Fibroblast of lung (primary cell): ENCODE results near the gene TPGS2. TPM values are rescaled to one million over a fixed set of nuclear protein-coding genes. Genes with fewer than 3 reads are reported as not detected.

Experiments used
- DNase-seq, 2 donors: peaks; one replicate each; pipeline versions ENCODE4 v3.0.0 to v3.0.0-alpha.2; 2010; ENCODE audit warnings: low read depth in 2 of 2
- H2AFZ ChIP-seq: 2 replicates; pipeline ENCODE4 v1.5.1; 2012; ENCODE audit warnings: low read length, control low read depth, inconsistent platforms
- H3K27ac ChIP-seq: 2 replicates; pipeline ENCODE4 v1.5.1; 2011; ENCODE audit warnings: low read length, control low read depth; ENCODE audit not compliant: insufficient read depth
- H3K27me3 ChIP-seq: 2 replicates; pipeline ENCODE4 v1.5.1; 2011; ENCODE audit warnings: mild to moderate bottlenecking, low read length; ENCODE audit not compliant: control insufficient read depth, insufficient read depth
- H3K36me3 ChIP-seq: 2 replicates; pipeline ENCODE4 v1.5.1; 2011; ENCODE audit warnings: low read length; ENCODE audit not compliant: control insufficient read depth, insufficient read depth
- H3K4me1 ChIP-seq: 2 replicates; pipeline ENCODE4 v1.5.1; 2011; ENCODE audit warnings: low read length; ENCODE audit not compliant: control insufficient read depth, insufficient read depth; ENCODE audit errors: extremely low read depth
- H3K4me2 ChIP-seq: 2 replicates; pipeline ENCODE4 v1.5.1; 2011; ENCODE audit warnings: low read length, control low read depth; ENCODE audit not compliant: insufficient read depth; ENCODE audit errors: extremely low read depth
- H3K4me3 ChIP-seq, 4 experiments: fragments of 200-600 bp in 1 of 4; sonication (generic) in 1 of 4; replicated peaks in 1 of 4; 2 replicates each; pipeline ENCODE4 v1.5.1; 2011 to 2016; ENCODE audit warnings: low read length in 4 of 4, low read depth in 3 of 4, mild to moderate bottlenecking in 3 of 4, control low read depth in 2 of 4, inconsistent platforms in 1 of 4, mixed read lengths in 1 of 4; ENCODE audit not compliant: insufficient read depth in 1 of 4; ENCODE audit errors: control extremely low read depth in 1 of 4
- H3K79me2 ChIP-seq: 2 replicates; pipeline ENCODE4 v1.5.1; 2012; ENCODE audit warnings: mild to moderate bottlenecking, low read length, inconsistent platforms; ENCODE audit not compliant: control insufficient read depth, insufficient read depth
- H3K9ac ChIP-seq: 2 replicates; pipeline ENCODE4 v1.5.1; 2011; ENCODE audit warnings: mild to moderate bottlenecking, low read length, control low read depth; ENCODE audit not compliant: insufficient read depth
- H3K9me3 ChIP-seq: 2 replicates; pipeline ENCODE4 v1.5.1; 2012; ENCODE audit warnings: low read depth, low read length; ENCODE audit not compliant: control insufficient read depth, insufficient read depth
- H4K20me1 ChIP-seq: 2 replicates; pipeline ENCODE4 v1.5.1; 2011; ENCODE audit warnings: low read length; ENCODE audit not compliant: control insufficient read depth, insufficient read depth; ENCODE audit errors: extremely low read depth
- EZH2 ChIP-seq: IDR thresholded peaks from 2 replicates; pipeline ENCODE4 v1.5.1; 2012; ENCODE audit warnings: low read length, control low read depth, mild to moderate bottlenecking; ENCODE audit errors: missing control alignments
- polyA plus RNA-seq, 2 donors: library from polyadenylated mRNA; depleted of rRNA in 1 of 2; stranded (reverse) in 1 of 2; unstranded in 1 of 2; fragments of >200 nt; gene quantifications; 2 replicates each; pipeline ENCODE4 v1.2.1, GENCODE V29; 2011 to 2012; ENCODE audit warnings: missing spikeins in 1 of 2
- total RNA-seq: library from RNA; depleted of rRNA; stranded (reverse); fragments of >200 nt; gene quantifications from 2 replicates; pipeline ENCODE4 v1.2.1, GENCODE V29; 2014
- TF ChIP-seq, protein P1 (sequence below), 2 donors: IDR thresholded peaks in 1 of 2; conservative IDR thresholded peaks in 1 of 2; 1 replicate in 1 of 2; 2 replicates in 1 of 2; pipeline ENCODE4 v1.5.1; 2011 to 2012; ENCODE audit warnings: low read length in 2 of 2, control low read depth in 1 of 2, inconsistent platforms in 1 of 2, low read depth in 1 of 2, mild to moderate bottlenecking in 1 of 2

The TPGS2 gene
- total and polyA plus RNA-seq, 2 donors (not counting 1 experiment from before 2014, with no cell fraction given): 98.8 to 437 TPM

DNA sequence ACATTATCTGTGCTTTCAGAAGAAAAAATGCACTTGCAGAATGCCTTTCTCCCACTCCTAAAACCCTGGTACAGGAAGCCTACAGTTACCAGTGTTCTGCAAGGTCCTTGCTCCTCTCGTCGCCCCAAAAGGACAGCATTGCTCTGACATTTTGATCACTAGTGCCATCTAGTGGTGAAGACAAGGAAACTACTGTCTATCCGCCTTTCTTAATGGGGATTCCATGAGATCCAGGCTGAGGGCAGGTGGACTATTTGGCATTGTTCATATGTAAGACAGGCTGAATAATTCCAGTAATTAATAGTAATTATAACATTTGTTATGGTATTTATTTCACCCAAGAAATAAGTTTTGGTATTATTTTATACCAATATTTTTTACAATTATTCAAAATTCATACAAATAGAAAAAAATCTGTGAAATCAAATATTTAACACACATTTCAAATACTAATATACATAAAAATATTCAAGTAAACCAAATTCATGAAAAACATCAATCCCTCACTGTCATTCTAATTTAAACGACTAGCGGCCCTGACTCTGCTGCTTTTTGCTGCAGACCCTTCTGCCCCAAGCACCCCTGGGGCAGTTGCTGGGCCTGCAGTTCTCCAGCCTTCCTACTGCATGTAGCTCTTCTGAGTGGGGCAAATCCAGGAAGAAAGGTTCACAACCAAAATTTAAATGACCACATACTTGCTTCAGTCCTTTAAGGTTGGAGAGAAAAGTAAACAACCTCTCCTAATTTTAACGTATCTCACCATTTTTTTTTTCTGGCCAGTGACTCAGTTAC lies 19.0 kb downstream of the TPGS2 start:
- no peak for TF ChIP-seq EZH2
- TF ChIP-seq, protein P1, sequence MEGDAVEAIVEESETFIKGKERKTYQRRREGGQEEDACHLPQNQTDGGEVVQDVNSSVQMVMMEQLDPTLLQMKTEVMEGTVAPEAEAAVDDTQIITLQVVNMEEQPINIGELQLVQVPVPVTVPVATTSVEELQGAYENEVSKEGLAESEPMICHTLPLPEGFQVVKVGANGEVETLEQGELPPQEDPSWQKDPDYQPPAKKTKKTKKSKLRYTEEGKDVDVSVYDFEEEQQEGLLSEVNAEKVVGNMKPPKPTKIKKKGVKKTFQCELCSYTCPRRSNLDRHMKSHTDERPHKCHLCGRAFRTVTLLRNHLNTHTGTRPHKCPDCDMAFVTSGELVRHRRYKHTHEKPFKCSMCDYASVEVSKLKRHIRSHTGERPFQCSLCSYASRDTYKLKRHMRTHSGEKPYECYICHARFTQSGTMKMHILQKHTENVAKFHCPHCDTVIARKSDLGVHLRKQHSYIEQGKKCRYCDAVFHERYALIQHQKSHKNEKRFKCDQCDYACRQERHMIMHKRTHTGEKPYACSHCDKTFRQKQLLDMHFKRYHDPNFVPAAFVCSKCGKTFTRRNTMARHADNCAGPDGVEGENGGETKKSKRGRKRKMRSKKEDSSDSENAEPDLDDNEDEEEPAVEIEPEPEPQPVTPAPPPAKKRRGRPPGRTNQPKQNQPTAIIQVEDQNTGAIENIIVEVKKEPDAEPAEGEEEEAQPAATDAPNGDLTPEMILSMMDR (conservative IDR thresholded peaks at IDR 0.05 in 1 of 2, IDR thresholded peaks at IDR 0.05 in 1 of 2; ENCODE audit: low read depth in 1 of 2, low read length in 2 of 2): peak; percentile 79 to 84
- H3K79me2 ChIP-seq: no peaks in the 10 kb centered on the region
- no peaks in the 10 kb centered on the region for H3K36me3 ChIP-seq
- no peaks in the 10 kb centered on the region for H4K20me1 ChIP-seq
- H3K9ac ChIP-seq: no peak overlapping the region
- no peaks in the 10 kb centered on the region for H3K27me3 ChIP-seq
- no peak overlapping the region for H2AFZ ChIP-seq
- no peak overlapping the region for H3K4me2 ChIP-seq
- peaks cover 13% of the 10 kb centered on the region for H3K4me1 ChIP-seq
- DNase-seq: peak; percentile 65 to 75
- H3K4me3 ChIP-seq: no peak overlapping the region
- no peak overlapping the region for H3K27ac ChIP-seq
- no peaks in the 10 kb centered on the region for H3K9me3 ChIP-seq

DNA sequence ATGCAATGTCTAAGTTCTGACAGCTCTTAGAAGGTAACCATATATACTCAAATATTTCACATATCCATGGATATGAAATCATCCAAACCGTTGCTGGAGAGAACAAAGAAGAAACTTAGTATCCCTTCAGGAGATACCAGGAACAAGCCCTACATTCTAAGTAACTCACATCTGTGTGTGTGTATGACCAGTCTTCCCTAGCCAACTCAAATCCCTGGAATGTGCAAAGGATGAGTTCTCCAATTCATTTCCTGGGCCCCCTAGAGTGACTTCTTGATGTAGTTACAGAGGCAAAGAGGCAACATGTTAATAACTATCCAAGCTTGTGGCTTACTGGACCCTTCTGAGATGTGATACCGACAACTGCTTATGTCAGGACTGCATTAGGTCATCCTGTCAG lies 20.1 kb downstream of the TPGS2 start:
- H3K9ac ChIP-seq: no peak overlapping the region
- no peak overlapping the region for H3K27ac ChIP-seq
- no peaks in the 10 kb centered on the region for H3K79me2 ChIP-seq
- H4K20me1 ChIP-seq: no peaks in the 10 kb centered on the region
- H3K4me1 ChIP-seq: peaks cover 13% of the 10 kb centered on the region
- TF ChIP-seq EZH2: no peak
- TF ChIP-seq, protein P1 (conservative IDR thresholded peaks at IDR 0.05 in 1 of 2, IDR thresholded peaks at IDR 0.05 in 1 of 2; ENCODE audit: low read depth in 1 of 2, low read length in 2 of 2): peak in 1 of 2 donors; percentile 6
- H3K36me3 ChIP-seq: peaks cover 4% of the 10 kb centered on the region
- H3K9me3 ChIP-seq: no peaks in the 10 kb centered on the region
- DNase-seq: peak in 1 of 2 donors; percentile 80
- no peak overlapping the region for H3K4me2 ChIP-seq
- H3K4me3 ChIP-seq: no peak overlapping the region
- no peak overlapping the region for H2AFZ ChIP-seq
- no peaks in the 10 kb centered on the region for H3K27me3 ChIP-seq

DNA sequence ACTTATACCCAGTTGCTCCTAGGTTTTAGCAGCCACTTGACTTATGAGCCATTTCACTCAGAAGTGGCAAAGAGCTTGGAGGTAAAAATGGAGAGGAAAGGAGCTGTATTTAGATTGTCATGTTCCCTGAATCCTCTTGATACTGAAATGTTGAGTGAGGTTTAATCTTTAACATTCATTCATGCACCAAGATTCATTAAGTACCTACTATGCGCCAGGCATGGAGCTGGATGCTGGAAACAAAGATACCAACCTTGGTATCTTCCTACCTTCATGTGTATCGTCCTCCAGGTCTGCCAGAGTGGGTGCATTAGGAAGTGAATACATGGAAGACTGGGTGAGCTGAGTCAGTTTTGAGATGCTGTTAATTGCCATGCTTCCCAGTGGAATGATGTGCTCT lies 23.7 kb downstream of the TPGS2 start:
- H3K9ac ChIP-seq: no peak overlapping the region
- no peak overlapping the region for H3K27ac ChIP-seq
- H4K20me1 ChIP-seq: no peaks in the 10 kb centered on the region
- H3K36me3 ChIP-seq: peaks cover 8% of the 10 kb centered on the region
- peaks cover 7% of the 10 kb centered on the region for H3K4me1 ChIP-seq
- no peak overlapping the region for H3K4me2 ChIP-seq
- no peak overlapping the region for H3K4me3 ChIP-seq
- H3K79me2 ChIP-seq: no peaks in the 10 kb centered on the region
- no peak overlapping the region for H2AFZ ChIP-seq
- no peaks in the 10 kb centered on the region for H3K9me3 ChIP-seq
- no peak for DNase-seq
- TF ChIP-seq, protein P1 (conservative IDR thresholded peaks at IDR 0.05 in 1 of 2, IDR thresholded peaks at IDR 0.05 in 1 of 2; ENCODE audit: low read depth in 1 of 2, low read length in 2 of 2): no peak
- no peak for TF ChIP-seq EZH2
- no peaks in the 10 kb centered on the region for H3K27me3 ChIP-seq
